GM18511 (cell line): ENCODE measurements around the gene ABCC3.

Experiments
- ATAC-seq: cut with Tn5 transposase; IDR thresholded peaks from one replicate; pipeline ENCODE4 v1.9.1; 2021; ENCODE audit warnings: mild to moderate bottlenecking, moderate library complexity; ENCODE audit not compliant: unreplicated experiment

The ABCC3 gene

GRCh38 chr17:50683434-50684287 is 49.0 kb downstream of the ABCC3 start:
- no peak for ATAC-seq

GRCh38 chr17:50684288-50684611 is 49.6 kb downstream of the ABCC3 start:
- no peak for ATAC-seq

- ATAC-seq: no peak
Measured at GRCh38 chr17:50684612-50685333, 50.1 kb downstream of the ABCC3 start.

DNA sequence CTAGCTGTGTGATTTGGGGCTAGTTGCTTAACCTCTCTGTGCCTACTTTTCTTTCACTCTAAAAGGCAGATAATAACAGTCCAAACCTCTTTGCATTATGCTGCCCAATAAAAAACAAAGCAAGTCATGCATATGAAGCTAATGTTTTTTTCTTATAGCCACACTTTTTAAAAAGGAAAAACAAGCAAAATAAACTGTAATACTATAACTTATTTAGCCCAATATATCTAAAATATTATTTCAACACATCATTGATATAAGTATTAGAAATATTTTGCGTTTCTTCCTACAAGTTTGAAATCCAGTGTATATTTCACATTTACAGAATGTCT is 50.6 kb downstream of the ABCC3 start:
- ATAC-seq: no peak

DNA sequence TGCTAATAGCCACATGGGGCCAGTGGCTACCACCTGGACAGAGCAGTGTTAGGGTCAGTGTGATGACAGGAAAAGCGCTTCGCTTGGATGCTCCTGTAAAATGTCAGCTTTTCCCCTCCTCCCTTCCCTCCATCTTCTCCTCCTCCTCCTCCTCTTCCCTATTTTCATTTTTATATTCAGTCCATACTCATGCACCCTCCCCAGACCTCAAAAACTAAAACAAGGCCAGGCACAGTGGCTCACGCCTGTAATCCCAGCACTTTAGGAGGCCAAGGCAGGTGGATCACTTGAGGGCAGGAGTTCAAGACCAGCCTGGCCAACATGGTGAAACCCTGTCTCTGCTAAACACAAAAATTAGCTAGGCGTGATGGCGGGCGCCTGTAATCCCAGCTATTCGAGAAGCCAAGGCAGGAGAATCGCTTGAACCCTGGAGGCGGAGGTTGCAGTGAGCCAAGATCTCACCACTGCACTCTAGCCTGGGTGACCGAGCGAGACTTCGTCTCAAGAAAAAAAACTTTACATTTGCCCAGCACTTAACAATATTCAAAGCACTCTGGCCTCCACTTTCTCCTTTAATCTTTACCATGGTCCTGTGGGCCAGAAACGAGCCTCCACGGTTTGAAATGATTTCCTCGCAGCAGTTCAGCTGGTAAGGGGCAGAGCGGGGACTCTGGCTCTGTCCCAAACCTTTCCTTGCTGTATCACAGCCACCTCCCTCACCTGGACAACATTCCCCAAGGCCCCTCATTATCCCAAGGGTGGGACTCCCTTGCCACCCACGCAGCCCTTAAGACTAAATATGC is 51.2 kb downstream of the ABCC3 start:
- no peak for ATAC-seq

DNA sequence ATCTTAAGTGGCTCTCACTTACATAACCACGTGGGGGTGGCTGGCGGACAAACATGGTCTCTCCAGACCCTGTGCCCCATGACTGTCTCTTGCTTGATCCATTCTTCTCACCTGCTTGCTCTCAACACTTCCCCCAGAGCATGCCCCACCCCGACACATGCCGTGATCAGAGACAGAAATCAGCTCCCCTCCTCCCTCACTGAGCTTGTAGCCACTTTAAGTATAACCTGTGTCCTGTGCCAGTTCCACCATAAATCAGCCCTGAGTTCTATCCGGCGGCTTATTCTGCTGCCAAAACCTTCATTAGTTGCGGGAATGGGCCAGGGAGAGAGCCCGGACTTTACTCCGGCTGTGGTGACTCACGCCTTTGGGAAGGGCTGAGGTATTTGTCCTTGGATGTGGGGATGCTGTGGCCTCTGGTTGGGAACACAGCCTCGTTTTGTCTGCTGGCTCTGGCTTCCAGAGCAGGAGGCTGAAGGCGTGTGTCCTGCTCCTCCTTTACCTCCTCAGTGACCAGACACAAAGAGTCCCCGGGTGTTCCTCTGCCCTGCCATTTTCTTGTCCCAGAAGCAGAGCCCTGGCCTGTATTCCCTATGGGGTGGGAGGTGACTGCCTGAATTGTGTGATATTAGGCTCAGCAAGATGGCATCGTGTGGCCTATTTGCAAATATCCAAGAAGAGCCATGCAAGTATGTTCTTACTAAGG is 52.0 kb downstream of the ABCC3 start:
- no peak for ATAC-seq

DNA sequence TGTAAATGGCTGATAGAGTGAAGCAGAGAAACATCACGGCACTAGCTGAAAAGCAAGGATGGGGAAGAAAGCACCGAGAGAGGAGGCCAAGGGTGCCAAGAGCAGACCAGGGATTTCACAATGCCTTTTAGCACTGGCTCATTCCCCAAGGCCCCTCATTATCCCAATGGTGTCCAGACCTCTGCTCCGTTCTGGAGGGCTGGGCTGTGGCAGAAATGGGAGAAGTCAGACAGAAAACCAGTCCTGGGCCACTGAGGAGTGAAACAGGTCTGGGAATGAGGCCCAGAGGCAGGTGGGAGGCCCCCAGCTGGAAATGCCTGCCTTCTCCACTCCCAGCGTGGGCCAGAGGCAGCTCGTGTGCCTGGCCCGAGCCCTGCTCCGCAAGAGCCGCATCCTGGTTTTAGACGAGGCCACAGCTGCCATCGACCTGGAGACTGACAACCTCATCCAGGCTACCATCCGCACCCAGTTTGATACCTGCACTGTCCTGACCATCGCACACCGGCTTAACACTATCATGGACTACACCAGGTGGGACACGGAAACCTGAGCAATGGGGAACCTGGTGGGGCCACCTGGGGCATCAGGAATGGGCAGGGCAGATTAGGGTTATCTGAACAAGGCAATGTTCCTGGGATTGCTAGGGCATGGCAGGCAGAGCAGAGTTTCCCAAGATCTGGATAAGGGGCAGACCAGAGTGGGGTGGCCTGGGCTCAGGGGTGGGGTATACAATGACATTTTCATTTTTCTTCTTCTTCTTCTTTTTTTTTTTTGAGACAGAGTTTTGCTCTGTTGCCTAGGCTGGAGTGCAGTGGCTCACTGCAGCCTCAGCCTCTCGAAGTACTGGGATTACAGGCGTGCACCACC is 52.8 kb downstream of the ABCC3 start:
- ATAC-seq: no peak

DNA sequence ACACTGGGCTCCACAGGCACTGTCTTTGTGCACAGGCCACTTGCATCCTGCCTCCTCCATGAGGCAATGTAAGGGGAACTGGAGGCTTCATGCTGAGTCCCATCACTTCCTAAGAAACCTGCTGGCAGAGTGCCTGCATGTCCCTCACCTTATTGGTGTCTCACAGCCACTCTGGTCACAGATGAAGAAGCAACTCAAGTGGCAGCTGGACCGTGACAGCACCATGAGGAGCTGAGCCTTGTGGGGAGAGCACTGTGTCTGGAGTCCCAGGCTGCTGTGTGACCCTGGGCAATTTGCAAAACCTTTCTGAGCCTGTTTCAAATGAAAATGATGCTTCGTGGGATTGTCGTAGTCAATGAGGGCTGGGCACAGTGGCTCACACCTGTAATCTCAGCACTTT is 53.6 kb downstream of the ABCC3 start:
- no peak for ATAC-seq

DNA sequence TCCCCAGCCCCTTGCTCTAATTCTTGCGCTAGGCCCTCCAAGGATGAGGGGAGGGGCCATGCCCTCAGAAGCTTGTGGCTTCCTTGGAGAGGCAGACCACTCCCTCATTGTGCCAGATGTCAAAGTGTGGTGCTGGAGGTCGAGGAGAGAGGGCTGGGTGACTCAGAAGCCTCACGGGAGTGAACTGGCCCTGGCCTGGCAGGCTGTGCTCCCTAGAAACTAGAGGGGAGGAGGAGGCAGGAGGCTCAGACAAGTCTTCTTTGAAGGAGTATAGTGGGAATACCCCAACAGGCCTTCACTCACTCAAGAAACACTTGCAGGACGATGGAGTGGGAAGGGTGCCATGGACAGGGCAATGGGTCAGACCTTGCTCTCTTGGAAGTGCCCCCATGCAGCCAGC is 54.6 kb downstream of the ABCC3 start:
- no peak for ATAC-seq

DNA sequence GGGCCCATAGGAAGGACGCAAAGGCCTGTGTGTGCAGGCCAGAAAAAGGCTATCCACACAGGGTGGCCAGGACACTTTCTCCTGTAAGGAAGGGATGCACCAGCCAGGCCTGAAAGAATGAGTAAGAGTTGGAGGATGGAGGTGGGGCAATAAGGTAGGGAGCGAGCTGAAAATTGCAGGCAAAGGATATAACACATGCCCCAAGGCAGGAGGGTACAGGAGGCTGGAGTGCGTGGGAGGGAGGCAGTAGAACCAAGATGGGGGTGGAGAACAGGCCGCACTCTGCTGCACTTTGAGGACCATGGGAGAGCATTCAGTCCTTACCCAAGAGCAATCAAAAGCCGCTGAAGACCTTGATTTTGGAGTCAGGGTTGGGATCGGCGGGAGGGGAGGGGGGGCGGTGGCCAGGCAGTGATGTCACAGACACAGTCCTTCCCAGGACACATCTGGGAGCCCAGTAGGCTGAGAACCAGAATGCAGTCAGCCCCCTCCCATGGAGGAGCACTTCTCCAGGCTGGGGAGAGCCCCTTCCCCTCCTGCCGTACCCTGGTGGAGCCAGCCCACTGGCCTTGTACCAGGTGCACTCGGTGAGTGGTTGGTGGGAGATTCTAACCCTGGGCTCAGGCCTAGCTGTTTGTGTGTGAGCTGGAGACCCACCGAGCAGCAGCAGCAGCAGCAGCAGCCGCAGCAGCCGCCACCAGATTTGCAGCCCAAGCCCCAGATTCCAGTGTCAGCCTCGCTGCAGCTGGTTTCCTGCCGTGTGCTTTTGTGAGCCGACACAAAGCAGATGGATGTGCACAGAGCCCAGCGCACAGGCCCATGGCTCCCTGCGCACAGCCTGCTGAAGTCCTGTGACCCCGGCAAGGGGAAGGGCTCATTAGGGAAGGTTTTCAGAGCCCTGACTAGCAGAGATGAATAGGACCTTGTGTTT is 55.5 kb downstream of the ABCC3 start:
- ATAC-seq: no peak

DNA sequence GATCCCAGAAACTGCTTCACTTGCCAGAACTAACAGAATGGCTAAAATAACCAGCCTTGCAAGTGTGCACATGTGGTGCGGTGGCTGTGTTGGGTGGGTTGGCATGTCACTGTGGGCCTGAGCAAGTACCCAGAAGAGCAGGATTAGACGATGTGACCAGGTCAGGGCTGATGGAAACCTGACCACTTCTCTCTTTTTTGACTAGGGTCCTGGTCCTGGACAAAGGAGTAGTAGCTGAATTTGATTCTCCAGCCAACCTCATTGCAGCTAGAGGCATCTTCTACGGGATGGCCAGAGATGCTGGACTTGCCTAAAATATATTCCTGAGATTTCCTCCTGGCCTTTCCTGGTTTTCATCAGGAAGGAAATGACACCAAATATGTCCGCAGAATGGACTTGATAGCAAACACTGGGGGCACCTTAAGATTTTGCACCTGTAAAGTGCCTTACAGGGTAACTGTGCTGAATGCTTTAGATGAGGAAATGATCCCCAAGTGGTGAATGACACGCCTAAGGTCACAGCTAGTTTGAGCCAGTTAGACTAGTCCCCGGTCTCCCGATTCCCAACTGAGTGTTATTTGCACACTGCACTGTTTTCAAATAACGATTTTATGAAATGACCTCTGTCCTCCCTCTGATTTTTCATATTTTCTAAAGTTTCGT is 56.3 kb downstream of the ABCC3 start:
- no peak for ATAC-seq

DNA sequence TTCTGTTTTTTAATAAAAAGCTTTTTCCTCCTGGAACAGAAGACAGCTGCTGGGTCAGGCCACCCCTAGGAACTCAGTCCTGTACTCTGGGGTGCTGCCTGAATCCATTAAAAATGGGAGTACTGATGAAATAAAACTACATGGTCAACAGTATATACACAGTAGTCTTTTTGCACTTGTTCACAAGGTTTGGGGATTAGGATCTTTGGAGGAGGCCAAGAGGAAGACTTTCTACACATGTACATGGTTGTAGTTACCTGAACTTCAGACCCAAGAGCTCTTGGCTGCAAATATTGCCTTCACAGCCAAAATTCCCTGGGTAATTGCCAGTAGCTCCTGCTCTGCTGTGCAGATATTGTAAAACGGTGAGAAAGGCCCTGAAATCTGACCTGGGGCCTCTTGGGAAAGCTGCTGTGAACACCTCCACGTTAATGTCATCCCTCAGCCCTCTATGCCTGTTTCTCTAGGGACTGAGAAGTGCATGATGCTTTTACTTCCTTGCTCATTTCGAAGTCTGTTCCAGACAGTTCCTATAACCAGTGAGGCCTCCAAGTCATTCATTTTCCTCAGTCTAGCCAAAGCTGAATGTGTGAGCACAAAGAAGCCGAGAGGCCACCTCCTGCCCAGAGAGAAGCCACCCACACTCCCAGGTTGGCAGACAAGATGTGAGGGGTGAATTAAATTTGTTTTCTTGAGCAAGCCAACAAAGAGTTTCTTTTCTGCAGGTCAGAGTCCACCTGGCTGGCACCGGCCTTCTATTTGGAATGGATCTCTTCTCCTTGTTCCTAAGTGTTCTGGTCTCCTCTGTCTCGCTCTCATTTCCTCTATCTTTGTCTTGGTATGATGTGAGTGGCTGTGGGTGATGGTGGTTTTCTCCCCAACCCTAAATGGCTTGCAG is 57.1 kb downstream of the ABCC3 start:
- ATAC-seq: no peak

- ATAC-seq: no peak
Measured at GRCh38 chr17:50692448-50693035, 57.9 kb downstream of the ABCC3 start.

DNA sequence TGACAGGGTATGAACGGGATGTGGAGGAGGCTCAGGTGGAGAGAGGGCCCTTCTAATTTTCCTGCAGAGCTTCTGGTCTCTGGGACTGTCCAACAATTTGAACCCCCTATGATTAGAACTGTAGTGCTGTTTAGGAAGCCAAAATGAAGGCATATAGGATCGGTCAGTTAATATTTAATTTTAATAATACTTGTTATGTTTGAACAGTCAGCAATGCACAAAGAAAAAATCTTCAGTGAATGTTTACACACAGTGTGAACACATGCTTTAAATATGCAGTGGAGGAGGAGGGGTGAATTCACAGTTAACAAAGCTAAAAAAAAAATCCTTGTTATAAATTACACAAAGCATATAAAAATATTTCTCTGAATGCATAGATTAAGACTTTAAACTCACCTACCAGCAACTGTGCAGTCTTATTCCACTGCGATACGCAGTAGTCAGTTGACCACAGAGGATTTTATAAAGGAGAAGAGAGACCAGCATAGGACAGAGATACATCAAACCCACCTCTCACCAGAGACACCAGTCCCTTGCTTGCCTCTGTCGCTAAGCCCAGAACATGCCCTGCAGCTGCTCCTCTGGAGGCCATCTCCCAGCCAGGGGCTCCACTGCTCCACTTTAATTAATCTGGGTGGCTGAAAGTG is 58.5 kb downstream of the ABCC3 start:
- ATAC-seq: no peak

DNA sequence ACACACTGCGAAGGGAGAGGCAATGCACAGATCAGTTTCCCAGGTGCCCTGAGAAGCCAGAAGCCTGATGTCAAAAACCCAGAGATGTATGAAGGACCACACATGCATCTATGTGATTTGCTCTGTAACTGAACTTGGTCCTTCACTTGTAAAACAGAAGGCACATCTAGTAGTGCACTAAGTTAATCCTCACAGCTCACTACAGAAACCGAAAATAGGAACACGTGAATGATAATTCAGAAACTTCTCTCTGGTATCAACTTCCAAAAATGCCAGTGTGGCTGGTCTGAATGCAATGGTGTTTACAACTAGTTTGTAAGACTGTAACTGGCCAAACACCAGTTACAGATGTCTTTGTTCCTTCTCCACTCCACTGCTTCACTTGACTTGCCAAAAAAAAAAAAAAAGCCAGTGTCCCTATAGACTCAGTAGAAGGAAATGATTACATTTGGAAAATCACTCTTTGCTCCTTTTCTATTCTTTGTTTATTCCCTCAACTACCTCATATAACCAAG is 61.7 kb downstream of the ABCC3 start:
- no peak for ATAC-seq

- ATAC-seq: no peak
Measured at GRCh38 chr17:50697062-50697461, 62.4 kb downstream of the ABCC3 start.
